GM12801 (cell line): ENCODE data around the gene PARD3.

Experiments
- CTCF ChIP-seq: IDR thresholded peaks from one replicate; pipeline ENCODE4 v1.5.1; 2011; ENCODE audit warnings: control low read depth; ENCODE audit not compliant: insufficient read length; ENCODE audit errors: extremely low read depth

PARD3 gene

GRCh38 chr10:34768972-34769330 is 46.1 kb downstream of the PARD3 start:
- TF ChIP-seq CTCF = no peak

- TF ChIP-seq CTCF = no peak
These were observed 46.7 kb downstream of the PARD3 start for GRCh38 chr10:34768261-34768971.

GRCh38 chr10:34766811-34767494 is 48.1 kb downstream of the PARD3 start:
- no peak for TF ChIP-seq CTCF

GRCh38 chr10:34766266-34766600 is 48.9 kb downstream of the PARD3 start:
- no peak for TF ChIP-seq CTCF

- TF ChIP-seq CTCF = no peak
These were observed 50.6 kb downstream of the PARD3 start for GRCh38 chr10:34764472-34764946.

GRCh38 chr10:34762603-34763299 is 52.3 kb downstream of the PARD3 start:
- TF ChIP-seq CTCF = no peak

GRCh38 chr10:34762156-34762555 is 52.9 kb downstream of the PARD3 start:
- TF ChIP-seq CTCF = no peak
